HG03575 (cell line): ENCODE data around the gene MAL.

Experiments used
- ATAC-seq: cut with Tn5 transposase; IDR thresholded peaks from one replicate; pipeline ENCODE4 v1.9.1; 2021; ENCODE audit not compliant: unreplicated experiment, insufficient number of reproducible peaks, low FRiP score; ENCODE audit errors: extremely low read depth

The MAL gene

DNA sequence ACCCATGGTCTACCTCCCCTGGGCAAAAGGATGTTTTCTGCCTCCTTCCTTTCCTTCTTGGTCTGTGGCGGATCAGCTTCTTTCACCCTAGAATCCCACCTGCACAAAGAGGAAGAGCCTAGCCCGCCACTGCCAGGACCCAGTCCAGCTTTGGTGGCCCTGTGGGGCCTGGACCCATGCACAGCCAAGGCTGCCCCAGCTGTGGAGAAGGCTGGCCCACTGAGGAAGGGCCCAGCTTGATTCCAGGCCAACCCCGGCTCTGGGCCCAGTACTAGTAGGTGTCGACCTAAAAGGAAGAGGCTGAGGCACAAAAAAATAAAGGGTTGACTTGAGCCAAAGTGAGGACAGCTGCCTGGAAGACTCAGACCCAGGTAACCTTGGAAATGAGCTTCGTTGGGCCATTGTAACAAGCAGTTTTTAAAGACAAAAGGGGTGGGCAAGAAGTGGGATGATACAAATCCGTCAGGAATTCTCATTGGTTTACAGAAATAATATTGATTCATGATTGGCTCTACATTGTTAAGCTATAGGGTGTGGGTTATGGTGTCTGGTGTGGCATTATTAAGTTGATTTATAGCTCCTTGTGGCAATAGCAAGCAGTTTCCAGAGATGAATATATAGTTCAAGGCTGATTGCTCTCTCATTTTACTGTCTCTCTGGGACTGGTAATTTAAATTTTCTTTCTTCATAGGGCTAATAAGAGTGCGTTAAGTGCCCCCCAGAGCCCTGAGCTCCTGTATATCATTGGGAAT lies 29.8 kb upstream of the MAL start:
- no peak for ATAC-seq

DNA sequence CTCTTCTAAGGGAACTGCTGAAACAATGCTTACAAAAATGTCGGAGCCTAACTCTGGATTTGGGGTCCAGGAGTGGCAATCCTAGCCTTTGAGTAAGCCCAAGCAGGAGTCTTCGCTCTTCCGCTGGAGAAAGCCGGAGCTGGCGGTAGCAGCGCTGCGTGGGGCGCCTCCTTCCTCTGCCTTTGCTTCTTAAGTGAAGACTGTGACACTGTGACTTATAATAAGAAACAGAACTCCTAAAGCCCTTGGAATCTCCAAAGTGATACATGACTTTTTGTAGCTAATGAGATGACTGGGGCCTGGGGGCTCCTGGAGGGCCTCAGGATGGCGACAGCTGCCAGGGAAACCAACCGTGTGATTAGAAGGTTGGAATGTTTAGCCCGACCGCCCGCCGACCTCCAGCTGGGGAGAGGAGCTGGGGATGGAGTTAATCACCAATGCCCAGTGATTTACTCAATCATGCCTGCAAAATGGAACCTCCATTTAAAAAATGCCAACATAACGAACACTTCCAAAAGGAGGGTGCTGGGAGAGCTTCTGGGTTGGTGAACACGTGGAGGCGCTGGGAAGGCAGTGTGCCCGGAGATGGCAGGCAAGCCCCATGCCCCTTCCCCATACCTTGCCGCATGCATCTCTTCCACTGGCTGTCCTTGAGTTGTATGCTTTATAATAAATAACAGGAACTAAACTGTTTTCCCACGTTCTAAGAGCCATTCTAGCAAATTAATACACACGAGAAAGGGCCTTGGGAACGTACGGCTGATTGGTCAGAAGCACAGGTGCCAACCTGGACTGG lies 29.0 kb upstream of the MAL start:
- ATAC-seq: no peak

DNA sequence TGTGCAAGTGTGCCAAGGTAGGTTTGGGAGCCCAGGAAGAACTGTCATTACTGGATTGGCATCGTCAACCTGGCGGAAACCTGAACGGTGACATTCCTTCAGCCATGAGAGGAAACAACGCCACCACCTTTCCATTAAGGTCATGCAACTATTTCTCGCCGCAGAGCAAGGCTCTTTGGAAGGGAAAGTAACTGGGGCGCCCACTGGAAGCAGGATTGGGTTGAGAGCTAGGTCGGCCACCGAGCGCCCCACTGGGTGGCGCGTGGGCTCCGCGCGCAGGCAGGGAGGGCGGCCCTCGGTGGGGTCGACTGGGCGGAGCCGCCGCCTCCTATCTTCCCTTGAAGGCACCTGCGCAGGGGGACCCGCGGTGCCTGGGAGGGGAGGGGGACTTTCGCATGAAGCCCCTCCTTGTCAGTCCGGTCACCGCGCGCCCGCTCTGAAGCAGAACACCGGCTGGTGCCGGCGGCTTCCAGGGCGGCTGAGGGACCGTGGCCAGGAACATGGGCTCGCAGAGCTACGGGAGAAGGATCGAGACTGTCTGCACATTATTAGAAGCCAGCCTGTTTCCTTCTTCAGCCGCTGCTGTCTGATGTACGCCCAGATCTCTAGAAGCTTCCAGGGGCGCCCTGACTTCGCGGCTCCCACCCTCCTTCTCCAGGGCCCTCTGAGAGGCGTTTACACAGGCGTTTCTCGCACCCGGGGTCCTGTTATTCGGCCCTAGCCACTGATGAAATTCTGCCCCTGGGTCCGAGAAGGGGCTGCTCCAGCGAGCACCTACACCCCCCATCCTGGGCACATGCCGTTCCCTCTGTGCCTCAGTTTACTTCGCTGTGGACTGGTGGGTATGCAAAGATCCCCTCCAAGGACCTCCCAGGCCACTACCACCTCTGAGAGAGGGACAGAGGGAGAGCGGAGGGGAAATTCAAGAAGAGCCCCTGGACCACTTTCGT lies 27.3 kb upstream of the MAL start:
- no peak for ATAC-seq

DNA sequence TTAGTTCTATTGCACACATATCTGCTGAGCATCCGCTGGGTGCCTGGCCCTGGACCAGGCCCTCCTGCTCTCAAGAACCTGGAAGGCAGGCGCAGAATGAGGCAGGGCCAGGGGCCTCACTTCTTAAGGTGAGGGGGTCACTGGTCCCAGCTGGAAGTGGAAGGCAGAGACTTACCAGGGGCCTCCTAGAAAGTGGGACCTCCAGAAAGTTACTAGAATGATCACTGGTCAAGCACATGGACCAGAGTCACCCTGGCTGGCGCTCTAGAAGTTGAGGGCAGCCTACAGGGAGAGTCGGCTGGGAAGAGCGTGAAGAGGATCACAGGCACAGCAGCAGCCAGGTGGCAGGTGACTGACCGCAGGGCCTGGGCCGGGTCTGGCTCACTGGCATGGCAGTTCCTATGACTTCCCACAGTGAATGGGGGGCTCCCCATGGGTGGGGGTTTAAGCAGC lies 26.1 kb upstream of the MAL start:
- ATAC-seq: no peak

DNA sequence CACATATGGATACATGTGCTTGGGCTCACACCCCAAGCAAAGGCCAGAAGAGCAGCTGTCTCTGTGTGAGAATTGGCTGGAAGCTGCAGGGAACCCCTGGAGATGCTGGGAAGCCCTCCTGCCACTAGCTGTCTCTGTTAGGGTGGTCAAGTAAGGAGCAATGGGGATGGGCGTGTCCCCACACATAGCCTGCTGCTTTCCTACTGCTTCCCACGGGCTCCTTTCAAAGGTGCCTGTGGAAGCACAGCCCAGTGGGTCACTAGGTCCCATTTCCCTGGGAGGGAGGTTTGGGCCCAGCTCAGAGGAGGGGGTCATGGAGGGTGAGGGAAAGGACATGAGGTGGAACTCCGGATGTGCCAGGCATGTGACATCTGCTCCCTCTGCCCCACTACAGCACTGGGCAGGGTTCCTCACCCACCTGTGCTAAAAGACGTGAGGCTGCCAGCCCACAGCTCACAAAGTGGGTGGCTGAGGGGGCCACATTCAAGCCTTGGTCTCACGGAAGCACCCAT lies 24.4 kb upstream of the MAL start:
- no peak for ATAC-seq

DNA sequence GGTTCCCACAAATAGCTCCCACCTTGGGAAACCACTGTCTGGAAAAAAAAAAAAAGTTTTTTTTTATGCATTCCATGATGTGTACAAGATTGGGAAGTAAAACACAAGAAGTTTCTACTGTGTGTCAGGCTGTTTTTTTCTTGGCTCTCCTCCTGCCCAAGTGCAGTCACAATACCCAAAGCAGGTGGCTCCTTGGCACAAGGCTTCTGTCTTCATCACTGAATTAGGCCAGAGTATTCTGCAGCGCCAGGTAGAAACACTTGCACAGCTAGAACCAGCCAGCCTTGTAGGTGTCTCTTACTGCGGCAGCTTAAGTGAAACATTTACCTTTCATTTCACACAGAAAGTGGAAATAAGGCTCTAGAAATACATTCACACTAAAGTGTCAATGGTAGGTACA lies 23.8 kb upstream of the MAL start:
- no peak for ATAC-seq

DNA sequence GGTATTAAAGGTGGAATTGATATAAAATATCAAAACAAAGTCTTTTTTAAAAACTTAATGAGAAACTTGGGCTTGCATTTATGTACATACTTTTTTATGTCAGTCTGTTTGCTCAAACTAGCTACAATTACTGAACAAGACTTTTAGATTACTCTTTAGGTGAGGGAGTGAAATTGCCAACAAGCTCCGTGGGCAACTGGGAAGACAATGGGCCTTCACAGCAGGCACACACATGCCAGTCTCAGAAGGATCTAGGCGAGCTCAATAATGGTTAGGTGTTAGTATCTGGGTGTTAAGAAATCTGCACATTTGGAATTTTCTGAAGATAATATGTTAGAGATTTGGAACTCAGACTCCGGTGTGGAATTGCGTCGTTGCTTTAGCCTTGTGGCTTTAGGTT lies 23.0 kb upstream of the MAL start:
- no peak for ATAC-seq

DNA sequence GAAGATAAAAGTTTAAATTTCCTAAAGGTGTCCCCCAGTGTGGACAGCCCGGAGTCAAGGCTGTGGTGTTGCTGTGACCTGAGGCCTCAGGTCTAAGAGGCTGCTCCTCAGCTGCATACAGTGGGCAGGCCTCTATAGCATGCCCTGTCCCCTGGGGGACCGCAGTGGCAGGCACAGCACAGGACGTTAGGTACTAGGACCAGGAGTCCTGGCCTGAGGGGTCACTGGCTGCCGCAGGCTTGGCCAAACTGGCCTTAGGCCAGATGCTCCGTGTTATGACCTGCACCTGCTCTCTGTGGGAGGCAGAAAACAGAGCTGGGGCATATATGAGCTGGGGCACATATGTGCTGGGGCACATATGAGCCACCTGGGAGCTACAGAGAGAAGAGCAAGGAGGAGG lies 21.2 kb upstream of the MAL start:
- ATAC-seq: no peak

DNA sequence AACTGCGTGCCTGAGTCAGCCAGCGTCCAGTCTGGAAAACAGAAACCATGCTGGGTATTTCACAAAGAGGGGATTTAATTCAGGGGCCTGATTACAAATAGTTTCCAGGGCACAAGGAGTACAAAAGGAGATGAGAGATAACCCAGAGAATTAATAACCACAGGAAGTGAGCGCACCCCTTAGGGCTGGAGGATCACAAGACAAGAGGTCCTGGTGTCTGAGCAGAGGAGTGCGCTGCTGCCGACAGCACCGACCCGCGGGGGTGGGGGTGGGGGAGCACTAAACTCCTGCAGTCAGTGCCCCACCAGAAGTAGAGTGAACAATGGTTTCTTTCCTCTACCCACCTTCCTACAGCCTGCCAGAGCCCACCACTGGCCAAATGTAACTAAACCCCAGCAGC lies 20.8 kb upstream of the MAL start:
- ATAC-seq: no peak

DNA sequence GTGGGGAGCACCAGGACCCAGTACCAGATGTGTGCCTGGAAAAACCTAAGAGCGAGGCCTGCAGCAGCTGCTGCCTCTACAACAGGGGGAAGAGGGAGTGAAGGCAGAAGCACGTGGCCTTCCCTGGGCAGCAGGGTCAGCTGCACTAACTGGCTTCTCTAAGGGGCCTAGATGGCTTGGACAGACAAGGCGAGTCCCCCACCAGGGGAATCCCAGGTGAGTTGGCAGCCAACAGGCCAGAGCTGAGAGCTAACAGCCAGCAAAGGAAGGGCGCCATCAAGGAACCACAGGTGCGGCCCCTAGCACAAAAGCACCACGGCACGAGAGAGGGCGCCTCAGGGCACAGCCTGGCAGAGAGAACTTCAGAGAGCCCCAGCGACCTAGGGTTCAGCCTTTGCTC lies 19.8 kb upstream of the MAL start:
- ATAC-seq: no peak

DNA sequence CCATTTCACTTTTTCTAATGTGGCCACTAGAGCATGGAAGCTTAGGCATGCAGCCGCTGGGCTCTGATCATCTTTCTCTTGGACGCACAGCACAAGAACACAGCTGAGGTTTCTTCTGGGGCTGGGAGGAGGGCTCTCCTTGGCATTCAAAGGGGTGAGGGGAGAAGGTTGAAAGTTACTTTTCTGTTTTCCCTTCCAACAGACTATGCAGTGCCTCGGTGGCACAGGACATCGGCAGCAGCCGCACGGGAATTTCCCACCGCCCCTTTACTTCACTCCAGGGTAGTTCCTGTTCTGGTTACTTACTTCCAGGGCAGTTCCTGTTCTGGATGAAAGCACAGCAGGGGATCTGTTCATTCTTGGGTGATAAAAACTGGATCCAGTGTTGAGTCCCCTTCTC lies 18.9 kb upstream of the MAL start:
- no peak for ATAC-seq

DNA sequence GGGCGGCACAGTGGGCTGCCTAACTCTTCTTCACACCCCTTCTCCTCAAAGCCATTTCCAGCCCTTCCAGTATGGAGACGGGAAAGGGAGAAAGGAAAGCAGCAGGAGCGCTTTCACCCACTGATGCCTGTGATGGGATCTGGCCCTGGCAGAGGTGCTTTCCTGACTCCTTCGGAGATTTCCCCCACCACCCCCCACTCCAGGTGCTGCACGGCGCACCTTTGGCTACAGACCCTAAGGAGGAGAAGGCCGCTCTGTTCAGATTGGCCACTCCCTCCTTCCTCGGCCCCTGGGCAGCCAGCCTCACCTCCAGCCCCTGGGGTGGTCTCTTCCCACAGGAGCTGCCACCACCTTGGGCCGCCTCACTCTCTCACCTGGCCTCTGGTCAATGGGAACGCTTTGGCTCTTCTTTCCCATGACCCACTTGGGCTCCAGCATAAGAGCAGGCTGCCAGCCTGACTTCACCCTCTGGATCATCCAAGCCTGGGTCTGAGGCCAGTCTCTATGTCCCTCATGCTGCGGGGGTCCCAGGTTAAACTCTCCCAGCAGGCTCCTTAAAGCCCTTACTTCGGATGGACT lies 18.4 kb upstream of the MAL start:
- no peak for ATAC-seq

DNA sequence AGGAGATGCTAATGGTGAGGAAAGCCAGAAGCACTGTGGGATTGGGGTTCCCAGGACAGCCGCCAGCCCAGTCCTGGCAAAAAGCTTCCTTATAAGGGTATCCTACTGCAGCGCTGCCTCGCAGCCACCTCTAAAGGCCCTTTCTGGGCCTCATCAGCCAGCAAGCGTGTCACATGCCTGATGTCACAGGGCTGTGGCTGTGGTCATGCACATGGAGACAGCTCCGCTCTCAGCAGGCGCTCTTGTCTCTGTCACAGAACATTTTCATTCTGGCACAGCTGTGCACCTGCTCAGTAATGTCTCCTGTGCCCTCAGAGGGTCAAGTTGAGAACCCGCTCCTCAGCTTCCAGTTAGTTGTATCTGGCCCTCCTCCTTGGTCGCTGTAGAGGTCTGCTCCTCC lies 17.7 kb upstream of the MAL start:
- ATAC-seq: no peak

DNA sequence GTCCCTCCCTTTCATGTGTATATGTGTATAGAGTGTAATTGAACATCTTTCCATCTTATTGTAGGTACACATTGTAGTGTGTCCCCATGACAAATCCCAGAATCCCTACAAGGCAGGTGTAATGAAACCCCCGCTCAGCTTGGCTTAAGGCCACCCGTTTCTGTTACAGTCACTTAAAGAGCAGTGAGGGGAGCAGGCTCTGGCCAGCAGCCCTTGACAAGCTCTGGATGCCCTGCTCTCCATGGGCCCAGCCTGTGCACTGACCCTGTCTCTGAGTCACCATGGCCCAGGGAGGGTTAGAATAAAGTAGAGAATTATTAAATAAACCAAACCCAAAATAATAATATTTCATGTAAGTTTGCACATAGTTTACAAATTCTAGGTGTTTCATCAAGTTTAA lies 17.2 kb upstream of the MAL start:
- no peak for ATAC-seq

DNA sequence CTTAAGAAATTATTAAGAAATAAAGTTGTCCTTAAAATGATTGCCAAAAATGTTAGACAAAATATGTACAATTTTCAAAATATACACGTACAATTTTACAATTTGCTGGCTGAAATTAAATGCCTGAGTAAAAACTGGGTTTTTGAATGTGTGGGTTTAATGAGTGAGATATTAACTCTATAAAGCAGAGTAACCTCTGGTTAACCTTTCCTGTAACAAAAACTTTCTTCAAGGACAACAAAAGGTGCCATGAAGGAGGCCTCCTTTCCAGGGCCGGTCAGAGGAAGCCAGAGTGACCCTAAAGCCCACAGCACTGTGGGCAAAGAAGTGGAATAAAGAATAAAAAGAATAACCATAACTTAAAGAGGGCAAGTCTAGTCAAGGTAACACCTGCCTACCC lies 16.5 kb upstream of the MAL start:
- no peak for ATAC-seq

DNA sequence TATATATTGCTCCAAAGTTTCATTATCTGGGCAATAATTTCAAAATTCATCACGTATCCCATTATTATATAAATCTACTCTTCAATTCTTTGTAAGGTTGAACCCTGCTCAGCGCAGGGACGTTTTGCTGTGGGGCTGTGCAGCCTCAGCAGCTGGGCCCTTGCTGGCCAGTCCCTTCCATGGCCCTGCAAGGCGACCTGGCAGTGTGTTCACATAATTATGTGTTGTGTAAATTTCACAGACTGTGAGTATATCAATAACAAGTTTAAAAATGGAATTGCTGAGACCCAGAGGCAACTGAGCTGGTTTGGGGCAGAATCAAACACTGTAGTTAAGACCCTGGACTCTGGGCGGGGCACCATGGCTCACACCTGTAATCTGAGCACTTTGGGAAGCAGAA lies 16.1 kb upstream of the MAL start:
- ATAC-seq: no peak

DNA sequence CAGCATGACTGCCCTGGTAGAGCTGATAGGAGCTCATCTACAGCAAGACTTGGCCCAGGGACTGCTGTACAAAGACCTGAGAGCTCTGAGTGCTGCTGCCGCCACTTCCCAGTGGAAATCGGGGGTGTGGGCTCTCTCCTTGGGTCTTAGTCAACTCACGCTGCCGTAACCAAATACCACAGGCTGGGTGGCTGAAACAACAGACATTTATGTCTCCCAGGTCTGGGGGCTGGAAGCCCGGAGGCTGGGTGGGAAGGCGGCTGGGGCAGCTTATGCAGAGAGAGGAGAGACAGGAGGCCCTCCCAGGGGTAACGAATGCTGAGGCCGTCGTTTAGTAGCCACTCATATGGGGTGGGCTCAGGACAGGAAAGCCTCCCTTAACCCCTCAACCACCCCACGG lies 15.4 kb upstream of the MAL start:
- no peak for ATAC-seq

DNA sequence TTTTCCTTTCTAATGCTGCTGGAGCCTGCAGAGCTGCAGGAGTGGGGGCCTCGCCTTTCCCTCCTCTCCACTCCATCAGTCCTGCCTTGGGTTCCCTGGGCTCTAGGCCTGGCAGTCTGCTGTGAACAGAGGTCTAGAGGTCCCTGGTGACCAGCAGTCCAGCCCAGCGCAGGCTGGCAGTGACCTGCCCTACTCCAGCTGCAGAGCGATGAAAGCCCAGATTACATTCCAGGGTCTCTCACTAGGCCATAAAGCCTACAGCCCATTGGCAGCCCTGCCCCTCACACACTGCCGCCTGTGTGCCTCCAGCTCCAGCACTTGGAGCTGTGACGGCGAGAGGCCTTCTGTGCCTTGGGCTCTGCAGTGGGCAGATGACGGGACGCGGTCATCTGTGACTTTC lies 14.8 kb upstream of the MAL start:
- ATAC-seq: no peak
